ENCODE measurements around the gene BACH2. TPM values are rescaled to one million over a fixed set of nuclear protein-coding genes. Genes with fewer than 3 reads are reported as not detected.

The BACH2 gene
- total and polyA plus RNA-seq, 2 of the 4 experiments (the other 2 are of a cell fraction), result 1.3 to 1.4 TPM

- H3K79me1 ChIP-seq (ENCODE audit: low read depth in 1 of 2, low read length in 2 of 2), result no peaks in the 10 kb centered on the region
- ChIA-PET CTCF (interaction anchor here (0.8 kb wide), 1 partner anchor 29 kb away, joined by 3 read pairs; no protein-coding TSS in a partner anchor), POLR2A (ENCODE audit: unreplicated experiment) (no interaction called here)
- no peak overlapping the region for H4K91ac ChIP-seq (ENCODE audit: insufficient read depth, low read depth, low read length)
- H2AK5ac ChIP-seq (ENCODE audit: low read depth, low read length), result no peak overlapping the region
- BruUV-seq (replicated peaks), result no TSS peak
- TF ChIP-seq MAFK (IDR thresholded peaks at IDR 0.05; ENCODE audit: low read depth, low read length), result no peak
- TF ChIP-seq, protein P1, sequence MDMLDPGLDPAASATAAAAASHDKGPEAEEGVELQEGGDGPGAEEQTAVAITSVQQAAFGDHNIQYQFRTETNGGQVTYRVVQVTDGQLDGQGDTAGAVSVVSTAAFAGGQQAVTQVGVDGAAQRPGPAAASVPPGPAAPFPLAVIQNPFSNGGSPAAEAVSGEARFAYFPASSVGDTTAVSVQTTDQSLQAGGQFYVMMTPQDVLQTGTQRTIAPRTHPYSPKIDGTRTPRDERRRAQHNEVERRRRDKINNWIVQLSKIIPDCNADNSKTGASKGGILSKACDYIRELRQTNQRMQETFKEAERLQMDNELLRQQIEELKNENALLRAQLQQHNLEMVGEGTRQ (IDR thresholded peaks at IDR 0.05; ENCODE audit: low read depth, low read length), result no peak
- TF ChIP-seq NFE2L2 (IDR thresholded peaks at IDR 0.05; ENCODE audit: low read depth, low read length), result no peak
- TF ChIP-seq RFX5 (IDR thresholded peaks at IDR 0.05; ENCODE audit: low read depth, low read length), result no peak
- no peak for TF ChIP-seq MAZ (IDR thresholded peaks at IDR 0.05; ENCODE audit: borderline replicate concordance, low read depth, low read length)
- TF ChIP-seq RCOR1 (IDR thresholded peaks at IDR 0.05; ENCODE audit: insufficient replicate concordance, low read length), result no peak
- no peak for TF ChIP-seq CEBPB (IDR thresholded peaks at IDR 0.05; ENCODE audit: low read depth, low read length)
- TF ChIP-seq FOS (IDR thresholded peaks at IDR 0.05; ENCODE audit: low read depth, low read length), result no peak
- TF ChIP-seq, protein P2, sequence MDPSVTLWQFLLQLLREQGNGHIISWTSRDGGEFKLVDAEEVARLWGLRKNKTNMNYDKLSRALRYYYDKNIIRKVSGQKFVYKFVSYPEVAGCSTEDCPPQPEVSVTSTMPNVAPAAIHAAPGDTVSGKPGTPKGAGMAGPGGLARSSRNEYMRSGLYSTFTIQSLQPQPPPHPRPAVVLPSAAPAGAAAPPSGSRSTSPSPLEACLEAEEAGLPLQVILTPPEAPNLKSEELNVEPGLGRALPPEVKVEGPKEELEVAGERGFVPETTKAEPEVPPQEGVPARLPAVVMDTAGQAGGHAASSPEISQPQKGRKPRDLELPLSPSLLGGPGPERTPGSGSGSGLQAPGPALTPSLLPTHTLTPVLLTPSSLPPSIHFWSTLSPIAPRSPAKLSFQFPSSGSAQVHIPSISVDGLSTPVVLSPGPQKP (IDR thresholded peaks at IDR 0.05; ENCODE audit: borderline replicate concordance, low read depth, low read length), result no peak
- no peak for TF ChIP-seq MXI1 (IDR thresholded peaks at IDR 0.05; ENCODE audit: borderline replicate concordance, low read depth, low read length)
- no peak for TF ChIP-seq BHLHE40 (IDR thresholded peaks at IDR 0.05; ENCODE audit: low read depth, low read length)
- no peak overlapping the region for H3K14ac ChIP-seq (replicated peaks; ENCODE audit: low read depth, low read length)
- H2AFZ ChIP-seq (replicated peaks; ENCODE audit: low read length, poor library complexity), result no peak overlapping the region
- DNase-seq (peak; percentile 23), ATAC-seq (ENCODE audit: low read depth) (no peak)
- H4K20me1 ChIP-seq (ENCODE audit: insufficient read depth, low read length), result no peaks in the 10 kb centered on the region
- no peak overlapping the region for H3K27ac ChIP-seq (ENCODE audit: insufficient read depth, low read length)
- no peak overlapping the region for H3K4me2 ChIP-seq (ENCODE audit: low read depth, low read length)
- H3K18ac ChIP-seq (ENCODE audit: low read depth, low read length), result no peak overlapping the region
- H3K9me1 ChIP-seq (ENCODE audit: insufficient read depth, low read length), result peaks cover 3% of the 10 kb centered on the region
- H2BK5ac ChIP-seq (ENCODE audit: low read depth, low read length, poor library complexity, severe bottlenecking), result no peak overlapping the region
- H3K27me3 ChIP-seq (ENCODE audit: control insufficient read depth, insufficient read depth, low read length), result no peaks in the 10 kb centered on the region
- no peak overlapping the region for H3K23ac ChIP-seq (ENCODE audit: low read depth, low read length)
- H4K8ac ChIP-seq (ENCODE audit: low read depth in 2 of 2, low read length in 2 of 2), result no peak overlapping the region
- H3K9ac ChIP-seq (ENCODE audit: low read depth, low read length), result no peak overlapping the region
- no peak overlapping the region for H3K4ac ChIP-seq (ENCODE audit: low read depth, low read length)
- intact Hi-C loops (cut with micrococcal nuclease), result no loop called here
- in situ Hi-C loops (cut with MboI; ENCODE audit: low sequenced_read_pairs), result no loop called here
- dilution Hi-C loops (cut with HindIII; ENCODE audit: low sequenced_read_pairs, unreplicated experiment), result no loop called here
- no peaks in the 10 kb centered on the region for H3K9me3 ChIP-seq (ENCODE audit: control insufficient read depth, insufficient read depth, low read length)
- no peaks in the 10 kb centered on the region; the same call in 1 of the 2 replicates for H3K36me3 ChIP-seq (ENCODE audit: control insufficient read depth, insufficient read depth, low read length)
- no peak overlapping the region for H2BK120ac ChIP-seq (ENCODE audit: low read depth, low read length)
- H2BK15ac ChIP-seq (ENCODE audit: low read depth, low read length), result no peak overlapping the region
- H2BK20ac ChIP-seq (ENCODE audit: low read depth, low read length), result no peak overlapping the region
- no CpG with 5 or more reads among the region's 4 CpGs for WGBS, 2 experiments (ENCODE audit: extremely low coverage in 2 of 2, insufficient read length in 1 of 2)
- H3K4me1 ChIP-seq (ENCODE audit: control insufficient read depth, insufficient read depth, low read length), result peaks cover 5% of the 10 kb centered on the region
- H3K4me3 ChIP-seq (ENCODE audit: insufficient read depth, low read depth, low read length), result no peak overlapping the region
- no peak overlapping the region for H4K5ac ChIP-seq (ENCODE audit: low read depth, low read length)
- H2AK9ac ChIP-seq (replicated peaks; ENCODE audit: low read depth, low read length, poor library complexity), result no peak overlapping the region
- no peak overlapping the region for H3K56ac ChIP-seq (ENCODE audit: extremely low read depth, insufficient read depth, low read length)
Measured at GRCh38 chr6:89999154-89999553, 297.5 kb downstream of the BACH2 start.
